Testis (tissue), 2 donors: Measurements from ENCODE around the gene AKIRIN2.

Experiments used
- POLR2A ChIP-seq: fragments of 450-650 bp; IDR thresholded peaks from one replicate; pipeline ENCODE4 v1.6.1; 2017; ENCODE audit warnings: antibody characterized with exemption, mild to moderate bottlenecking, moderate library complexity
- TF ChIP-seq, protein P1 (sequence below), 3 experiments: fragments of 450-650 bp in 2 of 3; fragments of 200-600 bp in 1 of 3; sonication (generic) in 1 of 3; IDR thresholded peaks; one replicate each; pipeline ENCODE4 v1.5.1; 2016 to 2019; ENCODE audit warnings: antibody characterized with exemption in 3 of 3, mild to moderate bottlenecking in 2 of 3, moderate library complexity in 1 of 3

DNA sequence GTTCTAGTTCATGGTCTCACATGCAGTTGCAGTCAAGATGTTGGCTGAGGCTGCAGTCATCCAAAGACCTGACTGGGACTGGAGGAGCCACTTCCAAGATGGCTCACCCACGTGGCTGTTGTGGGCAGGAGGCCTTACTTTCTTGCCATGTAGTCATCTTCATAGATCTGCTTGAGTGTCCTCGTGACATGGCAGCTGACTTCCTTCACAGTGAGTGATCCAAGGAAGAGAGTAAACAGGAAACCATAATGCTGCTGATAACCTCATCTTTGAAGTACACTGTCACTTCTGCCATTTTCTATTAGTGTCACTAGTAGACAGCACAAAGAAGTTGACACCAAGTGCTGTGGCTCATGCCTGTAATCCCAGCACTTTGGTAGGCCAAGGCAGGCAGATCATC, 40.1 kb upstream of the AKIRIN2 start:
- TF ChIP-seq, protein P1, sequence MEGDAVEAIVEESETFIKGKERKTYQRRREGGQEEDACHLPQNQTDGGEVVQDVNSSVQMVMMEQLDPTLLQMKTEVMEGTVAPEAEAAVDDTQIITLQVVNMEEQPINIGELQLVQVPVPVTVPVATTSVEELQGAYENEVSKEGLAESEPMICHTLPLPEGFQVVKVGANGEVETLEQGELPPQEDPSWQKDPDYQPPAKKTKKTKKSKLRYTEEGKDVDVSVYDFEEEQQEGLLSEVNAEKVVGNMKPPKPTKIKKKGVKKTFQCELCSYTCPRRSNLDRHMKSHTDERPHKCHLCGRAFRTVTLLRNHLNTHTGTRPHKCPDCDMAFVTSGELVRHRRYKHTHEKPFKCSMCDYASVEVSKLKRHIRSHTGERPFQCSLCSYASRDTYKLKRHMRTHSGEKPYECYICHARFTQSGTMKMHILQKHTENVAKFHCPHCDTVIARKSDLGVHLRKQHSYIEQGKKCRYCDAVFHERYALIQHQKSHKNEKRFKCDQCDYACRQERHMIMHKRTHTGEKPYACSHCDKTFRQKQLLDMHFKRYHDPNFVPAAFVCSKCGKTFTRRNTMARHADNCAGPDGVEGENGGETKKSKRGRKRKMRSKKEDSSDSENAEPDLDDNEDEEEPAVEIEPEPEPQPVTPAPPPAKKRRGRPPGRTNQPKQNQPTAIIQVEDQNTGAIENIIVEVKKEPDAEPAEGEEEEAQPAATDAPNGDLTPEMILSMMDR (IDR thresholded peaks at IDR 0.05) = no peak
- no peak for TF ChIP-seq POLR2A
